ENCODE measurements around the gene DPY30.

DNA sequence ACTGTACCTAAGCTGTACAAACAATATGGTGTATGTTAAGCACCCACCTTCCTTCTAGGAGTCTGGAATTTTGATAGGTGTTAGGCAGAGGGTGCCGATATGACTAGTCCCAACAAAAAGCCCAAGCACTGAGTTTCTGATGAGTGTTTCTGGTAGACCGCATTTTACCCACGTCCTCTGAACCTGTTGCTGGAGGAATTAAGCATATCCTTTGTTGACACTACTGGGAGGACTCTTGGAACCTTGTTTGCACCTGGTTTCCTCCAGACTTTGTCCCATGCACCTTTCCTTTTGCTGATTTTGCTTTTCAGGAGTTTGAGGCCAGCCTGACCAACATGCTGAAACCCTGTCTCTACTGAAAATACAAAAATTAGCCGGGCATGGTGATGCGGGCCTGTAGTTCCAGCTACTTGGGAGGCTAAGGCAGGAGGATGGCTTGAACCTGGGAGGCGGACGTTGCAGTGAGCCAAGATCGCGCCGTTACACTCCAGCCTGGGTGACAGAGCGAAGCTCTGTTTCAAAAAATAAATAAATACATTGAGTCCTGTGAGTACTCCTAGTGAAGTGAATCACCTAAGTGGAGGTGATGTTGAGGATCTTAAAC lies 12.3 kb upstream of the DPY30 start:
- TF ChIP-seq CTCF (IDR thresholded peaks at IDR 0.05) (no peak), POLR2A (IDR thresholded peaks at IDR 0.05) (no peak), EP300 (IDR thresholded peaks at IDR 0.05) (no peak)
